Neural cell (in vitro differentiated cells): Measurements from ENCODE around the gene ZNF785.

Experiments
- EZH2 ChIP-seq: fragments of 200-600, 300-800 bp; shearing (Covaris generic), sonication (generic); IDR thresholded peaks from 2 replicates; pipeline ENCODE4 v1.6.1; 2014; ENCODE audit warnings: antibody characterized with exemption, low read length, borderline replicate concordance, mild to moderate bottlenecking; ENCODE audit not compliant: insufficient read depth, poor library complexity, severe bottlenecking
- RAD21 ChIP-seq: fragments of 450-650 bp; conservative IDR thresholded peaks from 2 replicates; pipeline ENCODE4 v1.6.1; 2014; ENCODE audit warnings: antibody characterized with exemption, mild to moderate bottlenecking, moderate library complexity

DNA sequence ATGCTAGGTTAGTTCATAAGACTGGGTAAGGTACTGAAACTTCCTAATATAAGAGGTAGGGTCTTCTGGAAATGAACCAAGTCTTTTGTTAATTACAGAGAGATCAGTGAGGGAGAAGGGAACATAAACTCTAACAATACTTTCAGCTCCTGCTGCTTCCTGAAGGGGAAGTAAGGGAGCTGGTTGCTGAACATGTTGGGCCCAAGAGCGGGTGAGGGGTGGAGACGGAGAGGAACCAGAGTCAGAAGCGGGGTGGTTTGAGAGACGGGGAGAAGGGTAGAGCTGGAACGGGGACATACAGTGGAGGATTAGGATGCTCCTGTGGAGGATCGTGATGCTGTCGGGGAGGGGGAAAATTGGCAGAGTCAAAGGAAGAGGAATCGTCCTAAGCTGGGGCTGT, 39.4 kb downstream of the ZNF785 start:
- TF ChIP-seq RAD21 (no peak), EZH2 (no peak)
